ENCODE data around the gene CCDC149. TPM values are rescaled to one million over a fixed set of nuclear protein-coding genes. Genes with fewer than 3 reads are reported as not detected.

Gene CCDC149
- total and polyA plus RNA-seq, 9 of the 15 experiments (the other 6 are each of a cell fraction or from before 2014, with no cell fraction given): 0.04 to 0.18 TPM; not detected in 7

GRCh38 chr4:24809815-24810405, 102.9 kb downstream of the CCDC149 start (continued):
- TF ChIP-seq MAX (CRISPR knock-in tag; IDR thresholded peaks at IDR 0.05): no peak

DNA sequence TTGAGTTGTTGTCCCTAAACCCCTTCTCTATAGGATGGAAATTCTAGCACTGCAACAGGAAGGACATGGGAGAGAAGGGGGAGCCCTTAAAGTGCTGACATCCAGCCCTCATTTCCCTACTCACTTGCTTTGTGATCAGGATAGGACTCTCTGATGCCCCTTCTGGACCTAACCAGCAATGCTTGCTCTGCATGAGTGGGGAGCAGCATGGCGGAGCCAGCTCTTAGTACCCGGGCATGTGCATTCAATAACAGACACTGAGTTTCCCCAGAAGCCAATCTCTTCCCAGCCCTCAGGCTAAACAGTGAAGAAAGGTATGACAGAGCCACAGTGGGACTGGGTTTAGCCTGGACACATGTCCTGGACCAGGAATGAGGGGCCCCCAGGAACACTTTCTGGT, 103.5 kb downstream of the CCDC149 start:
- H3K4me3 ChIP-seq: no peak overlapping the region
- ATAC-seq (peak; percentile 89), FAIRE-seq (no peak), DNase-seq (ENCODE audit: extremely low read depth in 1 of 4, low spot score in 3 of 4) (peak in 3 of 4 experiments; percentile 18 to 30 (median 23))
- no peak overlapping the region for H2AFZ ChIP-seq (ENCODE audit: low read depth, low read length)
- TF ChIP-seq CTCF (IDR thresholded peaks at IDR 0.05 in 2 of 3, conservative IDR thresholded peaks at IDR 0.05 in 1 of 3; ENCODE audit: insufficient read depth in 2 of 3, low read depth in 1 of 3, low read length in 3 of 3) (peak; percentile 29 to 51 (median 39); a peak in 5 of 6 replicates), YY1 (IDR thresholded peaks at IDR 0.05; ENCODE audit: borderline replicate concordance in 1 of 3, control insufficient read depth in 1 of 3, extremely low read depth in 1 of 3, insufficient read depth in 3 of 3, insufficient read length in 1 of 3, insufficient replicate concordance in 2 of 3, low read depth in 1 of 3, low read length in 2 of 3) (peak in 1 of 3 experiments; percentile 20), ZNF23 (CRISPR knock-in tag; IDR thresholded peaks at IDR 0.05) (no peak)
- in situ Hi-C loops (cut with MboI) (no loop called here), intact Hi-C loops (cut with micrococcal nuclease) (no loop called here)
- H3K4me2 ChIP-seq (ENCODE audit: insufficient read depth, low read length): no peak overlapping the region
- peaks cover 3 to 35% of the 10 kb centered on the region in 2 experiments; a peak in 3 of 5 replicates for H3K27me3 ChIP-seq (ENCODE audit: control insufficient read depth in 2 of 2, insufficient read depth in 2 of 2, low read length in 2 of 2)
- peaks cover 0 to 13% of the 10 kb centered on the region in 2 experiments; a peak in 2 of 5 replicates for H3K4me1 ChIP-seq (replicated peaks in 1 of 2; ENCODE audit: control insufficient read depth in 2 of 2, insufficient read depth in 2 of 2, low read length in 2 of 2)
- CTCF ChIA-PET (ENCODE audit: low intra/inter-chr PET ratio): no interaction called here
- no peaks in the 10 kb centered on the region for H3K9me3 ChIP-seq (replicated peaks; ENCODE audit: control insufficient read depth, insufficient read depth, low read depth, low read length)
- POLR2A ChIA-PET: no interaction called here
- no peak overlapping the region for H3K27ac ChIP-seq (ENCODE audit: extremely low read depth, low read depth, low read length)
- H3K36me3 ChIP-seq (ENCODE audit: control insufficient read depth, insufficient read depth, low read length): no peaks in the 10 kb centered on the region
- no peaks in the 10 kb centered on the region for H3K9me1 ChIP-seq (ENCODE audit: control insufficient read depth, insufficient read depth, low read length)
- H3K79me2 ChIP-seq (ENCODE audit: control insufficient read depth, insufficient read depth, low read length): no peaks in the 10 kb centered on the region
- H3K9ac ChIP-seq (ENCODE audit: insufficient read depth in 1 of 2, low read depth in 2 of 2, low read length in 2 of 2): no peak overlapping the region
- no TSS peak for BruUV-seq (replicated peaks)
- WGBS (ENCODE audit: insufficient coverage, low coverage, missing lambda C conversion rate): 0% methylated on average over 2 of the region's 2 CpGs
- no peaks in the 10 kb centered on the region for H4K20me1 ChIP-seq (replicated peaks; ENCODE audit: control insufficient read depth, insufficient read depth, low read length)
